ENCODE measurements around the gene ZFYVE9. TPM values are rescaled to one million over a fixed set of nuclear protein-coding genes. Genes with fewer than 3 reads are reported as not detected.

ZFYVE9 gene
- total RNA-seq, 2 experiments from 2014 or later, result 5.4 to 6.1 TPM

- ATAC-seq (ENCODE audit: poor library complexity), result no peak
- CTCF ChIA-PET, result no interaction called here
These were observed 16.3 kb downstream of the ZFYVE9 start for GRCh38 chr1:52158218-52158617.

GRCh38 chr1:52159033-52159789 is 17.3 kb downstream of the ZFYVE9 start:
- H3K36me3 Mint-ChIP-seq (ENCODE audit: low read depth), result no peaks in the 10 kb centered on the region
- intact Hi-C loops (cut with DNase I, micrococcal nuclease), result no loop called here
- CTCF ChIA-PET, result no interaction called here
- H3K27me3 Mint-ChIP-seq, result no peaks in the 10 kb centered on the region
- H3K27ac Mint-ChIP-seq, result no peak overlapping the region
- no peak for TF ChIP-seq CTCF (IDR thresholded peaks at IDR 0.05)
- no peaks in the 10 kb centered on the region for H3K4me1 Mint-ChIP-seq (ENCODE audit: low read depth)
- H3K9me3 Mint-ChIP-seq, result no peaks in the 10 kb centered on the region
- no peak overlapping the region for H3K4me3 ChIP-seq (ENCODE audit: low read length)
- no peak overlapping the region for H3K4me3 Mint-ChIP-seq
- POLR2A ChIA-PET, result no interaction called here
- H3K36me3 ChIP-seq (ENCODE audit: insufficient read depth, low read length), result no peaks in the 10 kb centered on the region
- no peak overlapping the region for H3K27ac ChIP-seq (ENCODE audit: low read depth in 1 of 2, low read length in 2 of 2)
- H3K9me3 ChIP-seq (ENCODE audit: control insufficient read depth in 1 of 2, insufficient read depth in 1 of 2, low read length in 2 of 2), result no peaks in the 10 kb centered on the region
- ATAC-seq (ENCODE audit: poor library complexity), result no peak
- DNase-seq, result no peak
- H3K27me3 ChIP-seq (ENCODE audit: control insufficient read depth in 1 of 2, insufficient read depth in 2 of 2, low read length in 2 of 2), result no peaks in the 10 kb centered on the region
- H3K4me1 ChIP-seq (ENCODE audit: insufficient read depth, low read length), result no peaks in the 10 kb centered on the region

More at GRCh38 chr1:52158218-52158617, 16.3 kb downstream of the ZFYVE9 start:
- intact Hi-C loops (cut with DNase I, micrococcal nuclease), result no loop called here
- H3K9me3 ChIP-seq (ENCODE audit: control insufficient read depth in 1 of 2, insufficient read depth in 1 of 2, low read length in 2 of 2), result no peaks in the 10 kb centered on the region
- no peak for DNase-seq
- no peaks in the 10 kb centered on the region for H3K27me3 ChIP-seq (ENCODE audit: control insufficient read depth in 1 of 2, insufficient read depth in 2 of 2, low read length in 2 of 2)
- no peak overlapping the region for H3K4me3 Mint-ChIP-seq
- H3K4me1 Mint-ChIP-seq (ENCODE audit: low read depth), result no peaks in the 10 kb centered on the region
- no peaks in the 10 kb centered on the region for H3K9me3 Mint-ChIP-seq
- no peaks in the 10 kb centered on the region for H3K27me3 Mint-ChIP-seq
- POLR2A ChIA-PET, result no interaction called here
- TF ChIP-seq CTCF (IDR thresholded peaks at IDR 0.05), result no peak
- no peaks in the 10 kb centered on the region for H3K4me1 ChIP-seq (ENCODE audit: insufficient read depth, low read length)
- no peaks in the 10 kb centered on the region for H3K36me3 Mint-ChIP-seq (ENCODE audit: low read depth)
- H3K4me3 ChIP-seq (ENCODE audit: low read length), result no peak overlapping the region
- no peak overlapping the region for H3K27ac Mint-ChIP-seq
- no peak overlapping the region for H3K27ac ChIP-seq (ENCODE audit: low read depth in 1 of 2, low read length in 2 of 2)
- no peaks in the 10 kb centered on the region for H3K36me3 ChIP-seq (ENCODE audit: insufficient read depth, low read length)

- ChIA-PET POLR2A (no interaction called here), CTCF (no interaction called here)
- no peaks in the 10 kb centered on the region for H3K27me3 Mint-ChIP-seq
- no peaks in the 10 kb centered on the region for H3K4me1 Mint-ChIP-seq (ENCODE audit: low read depth)
- Histone ChIP-seq H3K4me3 (ENCODE audit: low read length) (no peak overlapping the region), H3K27me3 (ENCODE audit: control insufficient read depth in 1 of 2, insufficient read depth in 2 of 2, low read length in 2 of 2) (no peaks in the 10 kb centered on the region), H3K4me1 (ENCODE audit: insufficient read depth, low read length) (no peaks in the 10 kb centered on the region), H3K36me3 (ENCODE audit: insufficient read depth, low read length) (no peaks in the 10 kb centered on the region), H3K9me3 (ENCODE audit: control insufficient read depth in 1 of 2, insufficient read depth in 1 of 2, low read length in 2 of 2) (no peaks in the 10 kb centered on the region), H3K27ac (ENCODE audit: low read depth in 1 of 2, low read length in 2 of 2) (no peak overlapping the region)
- intact Hi-C loops (cut with DNase I, micrococcal nuclease), result no loop called here
- no peaks in the 10 kb centered on the region for H3K9me3 Mint-ChIP-seq
- no peak overlapping the region for H3K27ac Mint-ChIP-seq
- ATAC-seq (ENCODE audit: poor library complexity) (no peak), DNase-seq (no peak)
- TF ChIP-seq CTCF (IDR thresholded peaks at IDR 0.05), result no peak
- no peaks in the 10 kb centered on the region for H3K36me3 Mint-ChIP-seq (ENCODE audit: low read depth)
- H3K4me3 Mint-ChIP-seq, result no peak overlapping the region
These were observed 21.1 kb downstream of the ZFYVE9 start for GRCh38 chr1:52162947-52163346.
